Epidermal melanocyte (primary cell): ENCODE data around the gene TRIM75.
"Not testable (repeated sequence)": the region's sequence is repeated elsewhere in the genome, so short reads cannot be mapped to it uniquely, and the experiment has no call there.

ENCODE experiments used
- DNase-seq: peaks from one replicate; pipeline ENCODE4 v3.0.0; 2011; ENCODE audit warnings: low spot score; ENCODE audit not compliant: insufficient read length

Gene TRIM75

DNA sequence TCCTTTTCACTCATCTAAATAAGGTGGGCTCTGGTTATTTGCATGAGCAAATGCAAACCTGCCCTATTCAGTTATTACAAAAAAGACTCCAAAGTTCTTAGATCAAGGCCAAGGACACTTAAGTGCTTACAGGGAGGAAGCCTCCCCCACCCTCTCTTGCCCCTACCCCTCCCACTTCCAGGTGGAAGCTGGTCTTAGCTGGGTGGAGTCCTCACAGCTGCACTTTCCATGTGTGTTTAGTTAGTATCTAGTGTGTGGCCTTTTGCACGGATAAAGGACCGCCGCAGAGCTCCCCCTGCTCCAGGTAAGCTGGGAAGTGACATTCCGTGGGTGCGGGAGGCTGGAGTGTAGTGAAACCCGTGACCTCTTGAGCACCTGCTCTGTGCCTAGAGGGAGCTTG lies at the start of gene TRIM75:
Gene TRIM75 (plus strand): TSS at position 222 of the 400 bp plus-strand sequence. CDS start 5,282 bp downstream, outside the sequence.
- no peak for DNase-seq

DNA sequence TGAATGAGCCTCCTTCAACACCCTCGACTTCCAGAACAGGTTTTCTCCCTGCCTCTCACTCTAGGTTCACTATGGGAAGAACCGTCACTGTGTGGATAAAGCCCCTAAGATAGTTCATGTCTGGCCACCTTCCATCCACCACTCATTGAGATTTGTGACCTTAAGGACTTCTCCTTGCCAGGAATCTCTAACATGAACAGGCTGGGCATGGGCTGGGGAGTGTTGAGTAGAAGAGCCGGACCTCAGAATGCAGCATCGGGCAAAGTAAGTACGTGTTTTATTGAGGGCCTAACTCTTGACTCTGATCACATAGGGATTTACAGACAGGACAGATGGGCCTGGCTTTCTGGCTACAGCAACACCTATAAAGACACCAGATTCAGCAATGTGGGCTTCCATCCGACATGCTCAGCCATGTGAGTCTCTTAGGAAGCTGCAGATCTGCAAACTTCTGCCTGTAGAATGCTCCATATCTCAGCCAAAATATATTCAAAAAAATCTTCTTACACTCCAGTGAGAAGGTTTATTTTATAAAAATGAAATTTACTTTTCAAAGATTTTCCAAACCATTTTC lies 48.2 kb upstream of the TRIM75 start:
- DNase-seq, result no peak

- DNase-seq, result no peak
These were observed 47.2 kb upstream of the TRIM75 start for GRCh38 chr4:165006456-165006855.

GRCh38 chr4:165006886-165007285 lies 46.8 kb upstream of the TRIM75 start:
- no peak for DNase-seq

DNA sequence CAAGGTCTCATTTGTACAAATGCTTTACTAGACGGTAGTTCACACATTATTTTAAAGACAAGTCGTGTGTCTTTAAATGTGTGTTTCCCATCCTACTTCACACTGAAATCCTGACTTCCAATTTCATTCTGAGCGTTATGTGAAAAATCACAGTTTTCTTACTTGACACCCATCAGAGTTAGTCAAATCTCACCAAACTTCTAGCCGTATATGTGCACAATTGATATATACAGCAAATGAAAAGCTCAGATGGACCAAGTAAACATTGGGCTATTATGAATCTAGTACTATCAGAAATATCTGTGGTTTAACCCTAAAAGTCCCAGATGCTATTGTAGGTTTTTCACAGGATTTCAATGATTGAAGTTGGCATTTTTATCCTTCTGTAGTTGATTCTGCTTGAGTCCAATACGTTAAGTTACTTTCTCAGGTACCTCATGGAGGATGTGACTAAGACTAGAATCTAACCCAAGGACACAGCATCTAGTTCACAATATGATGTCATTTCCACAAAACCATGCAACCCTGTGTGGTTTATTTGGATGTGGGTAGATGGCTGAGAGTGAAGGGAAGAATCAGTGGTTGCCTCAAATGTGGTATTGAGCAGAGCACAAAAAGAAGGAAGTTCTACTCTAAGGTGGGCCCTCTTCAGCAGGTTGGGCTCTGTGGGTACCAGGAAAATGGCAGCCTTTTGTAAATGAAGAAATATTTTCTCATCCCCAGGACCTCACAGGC lies 44.0 kb upstream of the TRIM75 start:
- no peak for DNase-seq

DNA sequence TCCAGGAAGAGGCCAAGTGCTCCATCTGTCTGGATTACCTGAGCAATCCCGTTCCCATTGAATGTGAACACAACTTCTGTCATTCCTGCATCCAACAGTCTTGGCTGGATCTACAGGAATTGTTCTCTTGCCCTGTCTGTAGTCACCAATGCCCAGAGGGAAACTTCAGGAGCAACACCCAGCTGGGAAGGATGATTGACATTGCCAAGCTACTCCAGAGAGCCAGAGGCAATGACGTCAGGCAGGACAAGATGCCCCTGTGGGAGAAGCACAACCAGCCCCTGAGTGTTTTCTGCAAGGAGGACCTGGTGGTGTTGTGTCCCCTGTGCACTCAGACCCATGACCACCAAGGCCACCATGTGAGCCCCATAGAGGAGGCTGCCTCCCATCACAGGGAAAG lies 43.2 kb upstream of the TRIM75 start:
- no peak for DNase-seq

DNA sequence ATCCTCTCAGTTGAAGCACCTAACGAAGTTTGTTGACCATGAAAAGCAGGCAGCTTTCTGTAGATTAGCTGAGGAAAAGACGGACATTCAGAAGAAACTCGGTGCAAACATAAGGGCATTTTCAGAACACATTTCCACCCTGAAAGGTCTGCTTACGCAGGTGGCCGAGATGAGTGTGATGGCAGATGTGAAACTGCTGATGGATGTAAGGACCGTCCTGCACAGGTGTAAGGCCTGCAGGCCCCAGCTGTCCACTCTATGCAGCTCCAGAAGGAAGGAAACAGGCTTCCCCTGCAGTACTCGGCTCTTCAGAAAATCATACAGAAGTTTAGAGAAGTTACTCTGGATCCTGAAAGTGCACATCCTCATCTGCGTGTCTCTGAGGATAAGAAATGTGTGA lies 42.7 kb upstream of the TRIM75 start:
- DNase-seq, result no peak

DNA sequence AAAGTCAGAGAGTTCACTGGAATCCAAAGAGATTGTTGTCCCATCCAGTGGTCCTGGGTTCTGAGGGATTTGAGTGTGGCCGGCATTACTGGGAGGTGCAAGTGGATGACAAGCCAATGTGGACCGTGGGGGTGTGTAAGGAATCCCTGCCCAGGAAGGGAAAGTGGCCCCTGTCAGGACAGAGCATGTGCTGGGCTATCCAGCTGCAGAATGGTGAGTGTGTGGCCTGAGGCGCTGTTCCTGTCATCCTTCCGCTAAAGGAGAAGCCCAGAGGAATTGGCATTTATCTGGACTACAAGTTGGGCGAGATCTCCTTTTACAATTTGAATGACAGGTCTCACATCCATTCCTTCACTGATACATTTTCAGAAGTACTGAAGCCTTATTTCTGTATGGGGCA lies 42.3 kb upstream of the TRIM75 start:
- DNase-seq, result no peak

GRCh38 chr4:165013691-165014090 lies 40.0 kb upstream of the TRIM75 start:
- no peak for DNase-seq

- no peak for DNase-seq
These were observed 36.7 kb upstream of the TRIM75 start for GRCh38 chr4:165016971-165017370.

DNA sequence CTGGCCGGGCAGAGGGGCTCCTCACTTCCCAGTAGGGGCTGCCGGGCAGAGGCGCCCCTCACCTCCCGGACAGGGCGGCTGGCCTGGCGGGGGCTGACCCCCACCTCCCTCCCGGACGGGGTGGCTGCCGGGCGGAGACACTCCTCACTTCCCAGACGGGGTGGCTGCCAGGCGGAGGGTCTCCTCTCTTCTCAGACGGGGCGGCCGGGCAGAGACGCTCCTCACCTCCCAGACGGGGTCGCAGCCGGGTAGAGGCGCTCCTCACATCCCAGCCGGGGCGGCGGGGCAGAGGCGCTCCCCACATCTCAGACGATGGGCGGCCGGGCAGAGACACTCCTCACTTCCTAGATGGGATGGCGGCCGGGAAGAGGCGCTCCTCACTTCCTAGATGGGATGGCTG lies 33.7 kb upstream of the TRIM75 start:
- not testable (repeated sequence) for DNase-seq

DNA sequence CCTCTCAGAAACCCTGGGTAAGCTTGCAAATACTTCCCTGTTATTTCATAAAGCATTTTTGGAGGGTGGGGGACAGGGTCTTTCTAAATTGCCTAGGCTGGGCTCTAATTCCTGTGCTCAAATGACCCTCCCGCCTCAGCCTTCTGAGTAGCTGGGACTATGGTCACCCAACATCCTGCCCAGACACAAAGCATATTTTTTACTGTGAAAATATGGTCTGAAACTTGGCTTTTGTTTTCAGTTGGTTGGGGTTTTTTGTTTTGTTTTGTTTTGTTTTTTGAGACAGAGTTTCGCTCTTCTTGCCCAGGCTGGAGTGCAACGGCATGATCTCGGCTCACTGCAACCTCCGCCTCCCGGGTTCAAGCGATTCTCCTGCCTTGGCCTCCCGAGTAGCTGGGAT lies 27.9 kb upstream of the TRIM75 start:
- DNase-seq, result not testable (repeated sequence)

DNA sequence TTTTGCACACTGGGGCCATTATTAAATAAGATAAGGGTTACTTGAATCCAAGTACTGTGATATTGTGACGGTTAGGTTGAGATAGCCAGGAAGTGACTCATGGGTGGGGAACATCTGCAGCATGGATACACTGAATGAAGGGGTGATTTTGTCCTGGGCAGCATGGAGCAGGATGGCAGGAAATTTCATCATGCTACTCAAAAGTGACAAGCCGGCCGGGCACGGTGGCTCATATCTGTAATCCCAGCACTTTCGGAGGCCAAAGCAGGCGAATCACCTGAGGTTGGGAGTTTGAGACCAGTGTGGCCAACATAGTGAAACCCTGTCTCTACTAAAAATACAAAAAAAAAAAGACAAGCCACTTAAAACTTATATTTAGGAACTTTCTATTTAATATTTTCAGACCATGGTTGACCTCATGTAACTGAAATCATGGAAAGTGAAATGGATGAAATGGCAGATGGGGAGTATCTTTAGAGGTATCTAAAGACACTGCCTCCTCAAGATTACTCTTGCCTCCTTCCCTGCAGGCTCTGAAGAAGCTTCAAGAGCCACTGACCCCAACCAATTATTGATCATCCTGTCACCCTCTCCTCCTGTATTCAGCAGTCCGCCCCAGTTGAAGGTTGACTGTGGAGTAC lies 25.8 kb upstream of the TRIM75 start:
- no peak for DNase-seq

DNA sequence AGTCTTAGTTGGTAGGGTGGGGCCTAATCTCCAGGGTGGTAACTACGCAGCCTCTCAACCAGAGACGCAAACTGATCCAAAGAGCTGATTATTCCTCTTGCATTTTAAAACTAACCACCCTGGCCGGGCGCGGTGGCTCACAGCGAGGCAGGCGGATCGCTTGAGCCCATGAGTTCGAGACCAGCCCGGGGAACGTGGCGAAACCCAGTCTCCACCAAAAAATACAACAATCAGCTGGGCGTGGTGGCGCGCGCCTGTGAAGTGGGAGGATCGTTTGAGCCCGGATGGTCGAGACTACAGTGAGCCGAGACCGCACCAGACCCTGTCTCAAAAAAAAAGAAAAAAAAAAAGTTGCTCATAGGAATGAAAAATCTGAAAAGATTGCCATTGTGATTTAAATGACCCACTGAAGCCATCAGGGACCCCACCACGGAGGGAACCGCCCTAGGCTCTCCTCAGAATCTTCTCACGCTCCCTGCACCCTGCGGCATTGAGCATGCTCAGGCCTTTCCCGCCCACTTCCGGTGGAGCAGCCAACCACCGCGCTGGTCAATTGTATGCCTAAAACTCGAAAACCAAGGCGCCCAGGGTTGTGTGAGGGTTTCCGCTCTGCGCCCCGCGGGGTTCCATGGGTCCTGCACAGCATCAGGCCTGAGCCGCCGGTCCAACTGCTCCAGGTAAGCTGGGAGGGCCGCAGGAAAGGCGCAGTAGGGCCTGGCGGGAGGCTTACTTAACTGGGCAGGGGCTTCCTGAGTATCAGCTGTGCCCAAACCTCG lies 22.0 kb upstream of the TRIM75 start, which contains the start of gene TRIM60:
Gene TRIM60 (plus strand): TSS at position 564 of the 776 bp plus-strand sequence. CDS start 8,074 bp downstream, outside the sequence.
- no peak for DNase-seq

GRCh38 chr4:165048170-165048569 lies 5.5 kb upstream of the TRIM75 start:
- no peak for DNase-seq

GRCh38 chr4:165052627-165053026 lies 1.0 kb upstream of the TRIM75 start:
- DNase-seq, result no peak

DNA sequence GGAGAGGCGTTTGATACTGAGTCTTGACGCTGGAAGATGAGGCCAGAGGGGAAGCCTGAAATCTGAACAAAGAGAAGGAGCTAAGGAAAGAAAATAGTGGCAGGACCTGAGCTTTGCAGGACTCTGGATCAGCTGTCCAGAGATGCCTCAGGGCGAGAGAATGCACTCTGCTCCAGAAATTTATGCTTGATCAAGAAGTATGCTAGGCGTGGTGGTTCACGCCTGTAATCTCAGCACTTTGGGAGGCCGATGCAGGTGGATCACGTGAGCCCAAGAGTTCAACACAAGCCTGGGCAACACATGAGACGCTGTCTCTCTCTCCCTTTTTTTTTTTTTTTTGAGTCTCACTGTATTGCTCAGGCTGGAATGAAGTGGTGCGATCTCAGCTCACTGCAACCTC lies 1.9 kb downstream of the TRIM75 start:
- DNase-seq, result no peak

DNA sequence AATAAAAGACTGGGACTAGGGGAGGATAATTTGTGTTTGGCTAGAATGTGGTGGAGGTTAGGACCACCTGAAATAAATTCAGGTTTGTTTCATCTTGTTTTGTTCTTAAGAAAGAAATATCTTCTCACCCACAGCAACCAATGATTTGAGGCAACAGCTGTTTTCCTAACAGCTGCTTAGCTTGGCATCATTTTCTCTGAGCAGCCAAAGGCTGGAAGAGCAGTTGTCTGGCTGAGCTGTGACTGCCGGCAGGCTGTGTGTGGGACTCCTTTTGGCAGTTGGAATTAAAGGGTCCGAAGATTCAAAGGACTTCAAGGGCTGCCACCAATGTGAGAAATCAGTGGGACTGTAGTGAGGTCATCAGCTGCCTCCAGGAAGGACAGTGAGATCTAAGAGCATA lies 5.0 kb downstream of the TRIM75 start:
- no peak for DNase-seq

DNA sequence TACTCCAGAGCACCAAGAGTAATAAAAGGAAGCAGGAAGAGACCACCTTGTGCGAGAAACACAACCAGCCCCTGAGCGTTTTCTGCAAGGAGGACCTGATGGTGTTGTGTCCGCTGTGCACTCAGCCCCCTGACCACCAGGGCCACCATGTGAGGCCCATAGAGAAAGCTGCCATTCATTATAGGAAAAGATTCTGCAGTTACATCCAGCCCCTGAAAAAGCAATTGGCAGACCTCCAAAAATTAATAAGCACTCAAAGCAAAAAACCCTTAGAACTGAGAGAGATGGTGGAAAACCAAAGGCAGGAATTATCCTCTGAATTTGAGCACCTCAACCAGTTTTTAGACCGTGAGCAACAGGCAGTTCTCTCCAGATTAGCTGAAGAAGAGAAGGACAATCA lies 5.7 kb downstream of the TRIM75 start:
- DNase-seq, result peak; percentile 18

- no peak for DNase-seq
These were observed 7.3 kb downstream of the TRIM75 start for GRCh38 chr4:165060938-165061337.

DNA sequence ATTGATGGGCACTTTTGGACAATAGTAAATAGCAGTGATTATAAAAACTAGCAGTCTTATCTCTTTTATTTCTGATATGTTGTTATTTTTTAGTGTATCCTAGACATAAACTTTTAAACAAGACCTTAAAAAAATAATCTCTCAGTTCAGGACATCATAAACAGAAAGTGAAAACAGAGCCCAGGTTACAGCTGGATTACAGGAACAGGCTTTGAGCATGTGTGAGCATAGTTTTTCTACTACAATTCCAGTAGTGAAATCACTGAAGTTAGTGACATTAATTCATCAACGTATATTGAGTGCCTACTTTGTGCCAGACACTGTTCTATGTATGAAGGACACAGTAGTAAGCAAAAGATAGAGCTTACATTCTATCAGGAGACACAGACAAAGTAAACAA lies 16.9 kb downstream of the TRIM75 start:
- no peak for DNase-seq

- DNase-seq, result not testable (repeated sequence)
These were observed 19.7 kb downstream of the TRIM75 start for GRCh38 chr4:165073346-165073745.
